HUES48 (cell line): ENCODE measurements around the gene GK.
"Not testable (repeated sequence)": the region's sequence is repeated elsewhere in the genome, so short reads cannot be mapped to it uniquely, and the experiment has no call there.

Source experiments
- H3K27ac ChIP-seq: one replicate; pipeline ENCODE4 v1.7.0; 2013; ENCODE audit warnings: low read depth, low read length, inconsistent platforms
- H3K27me3 ChIP-seq: 2 replicates; pipeline ENCODE4 v1.6.1; 2013; ENCODE audit warnings: mild to moderate bottlenecking, low read length; ENCODE audit not compliant: control insufficient read depth, insufficient read depth
- H3K36me3 ChIP-seq: 2 replicates; pipeline ENCODE4 v1.6.1; 2013; ENCODE audit warnings: low read length; ENCODE audit not compliant: control insufficient read depth, insufficient read depth
- H3K4me1 ChIP-seq: 2 replicates; pipeline ENCODE4 v1.6.1; 2013; ENCODE audit warnings: mild to moderate bottlenecking, low read length; ENCODE audit not compliant: control insufficient read depth, insufficient read depth
- H3K4me3 ChIP-seq: 2 replicates; pipeline ENCODE4 v1.5.1; 2013; ENCODE audit warnings: mild to moderate bottlenecking, low read depth, low read length
- H3K9ac ChIP-seq: 2 replicates; pipeline ENCODE4 v1.6.1; 2013; ENCODE audit warnings: mild to moderate bottlenecking, low read depth, low read length, moderate library complexity
- H3K9me3 ChIP-seq: 2 replicates; pipeline ENCODE4 v1.6.1; 2013; ENCODE audit warnings: low read length; ENCODE audit not compliant: control insufficient read depth, insufficient read depth

GK gene

DNA sequence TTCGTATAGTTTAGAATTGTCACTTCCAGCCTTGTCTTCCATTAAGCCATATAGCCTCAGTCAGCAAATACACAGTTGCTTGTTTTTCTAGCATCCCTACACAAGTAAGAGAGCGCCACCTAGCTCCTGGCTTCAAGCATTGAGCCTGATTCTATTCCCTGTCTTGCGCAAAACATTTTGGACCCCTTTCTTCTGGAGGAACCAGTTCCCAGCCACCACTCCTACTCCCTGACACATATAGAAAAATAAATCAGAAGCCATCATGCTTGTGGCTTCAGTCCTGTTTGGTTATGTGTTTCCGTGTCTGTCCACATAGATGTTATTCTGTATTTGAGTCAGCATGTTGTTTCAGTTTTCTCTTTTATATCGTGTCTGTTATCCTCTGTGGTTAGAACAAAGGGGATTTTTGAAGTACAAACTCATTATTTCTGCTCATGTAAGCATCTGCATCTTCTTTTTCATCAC is 59.9 kb downstream of the GK start:
- Histone ChIP-seq H3K4me3 (no peak overlapping the region), H3K27ac (no peak overlapping the region), H3K27me3 (no peaks in the 10 kb centered on the region), H3K9ac (no peak overlapping the region), H3K36me3 (no peaks in the 10 kb centered on the region), H3K9me3 (no peaks in the 10 kb centered on the region), H3K4me1 (no peaks in the 10 kb centered on the region)

DNA sequence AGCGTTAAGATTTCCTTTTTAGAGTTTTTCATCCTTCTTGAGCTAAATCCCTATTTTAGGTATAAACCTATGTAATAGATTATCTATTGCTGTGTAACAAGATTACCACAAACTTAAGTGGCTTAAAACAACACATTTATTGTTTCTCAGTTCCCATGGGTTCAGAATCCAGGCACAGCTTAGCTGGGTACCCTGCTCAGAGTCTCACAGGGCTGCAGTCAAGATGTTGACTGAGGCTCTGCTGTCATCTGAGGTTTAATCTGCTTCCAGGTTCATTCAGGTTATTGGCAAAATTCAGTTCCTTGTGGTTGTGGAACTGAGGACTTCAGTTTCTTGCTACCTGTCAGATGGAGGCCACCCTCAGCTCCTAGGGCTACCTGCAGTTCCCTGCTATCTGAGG is 60.9 kb downstream of the GK start:
- no peak overlapping the region for H3K27ac ChIP-seq

DNA sequence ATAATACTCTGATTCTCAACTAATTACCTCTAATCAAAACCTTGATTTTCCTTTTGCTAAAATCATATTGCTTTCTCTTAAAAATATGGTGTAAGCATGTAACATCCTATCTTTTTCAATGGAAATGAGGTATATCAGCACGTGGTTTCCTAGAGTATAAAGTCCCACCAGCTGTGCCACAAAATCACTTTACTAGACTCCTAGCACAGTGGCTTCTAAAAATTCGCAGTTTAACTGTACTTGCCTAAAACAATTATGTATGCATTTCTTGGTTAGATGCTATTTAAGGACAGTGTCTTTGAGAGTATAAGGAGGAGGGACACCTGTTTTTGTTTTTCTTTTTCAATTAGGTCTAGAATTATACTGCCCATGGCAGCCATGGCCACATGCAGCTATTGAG is 62.8 kb downstream of the GK start:
- H3K9me3 ChIP-seq: no peaks in the 10 kb centered on the region
- no peak overlapping the region for H3K9ac ChIP-seq
- no peak overlapping the region for H3K27ac ChIP-seq

More for the DNA sequence above, 60.9 kb downstream of the GK start:
- Histone ChIP-seq H3K36me3 (no peaks in the 10 kb centered on the region), H3K9ac (no peak overlapping the region), H3K4me1 (no peaks in the 10 kb centered on the region), H3K27me3 (no peaks in the 10 kb centered on the region), H3K4me3 (no peak overlapping the region), H3K9me3 (no peaks in the 10 kb centered on the region)

DNA sequence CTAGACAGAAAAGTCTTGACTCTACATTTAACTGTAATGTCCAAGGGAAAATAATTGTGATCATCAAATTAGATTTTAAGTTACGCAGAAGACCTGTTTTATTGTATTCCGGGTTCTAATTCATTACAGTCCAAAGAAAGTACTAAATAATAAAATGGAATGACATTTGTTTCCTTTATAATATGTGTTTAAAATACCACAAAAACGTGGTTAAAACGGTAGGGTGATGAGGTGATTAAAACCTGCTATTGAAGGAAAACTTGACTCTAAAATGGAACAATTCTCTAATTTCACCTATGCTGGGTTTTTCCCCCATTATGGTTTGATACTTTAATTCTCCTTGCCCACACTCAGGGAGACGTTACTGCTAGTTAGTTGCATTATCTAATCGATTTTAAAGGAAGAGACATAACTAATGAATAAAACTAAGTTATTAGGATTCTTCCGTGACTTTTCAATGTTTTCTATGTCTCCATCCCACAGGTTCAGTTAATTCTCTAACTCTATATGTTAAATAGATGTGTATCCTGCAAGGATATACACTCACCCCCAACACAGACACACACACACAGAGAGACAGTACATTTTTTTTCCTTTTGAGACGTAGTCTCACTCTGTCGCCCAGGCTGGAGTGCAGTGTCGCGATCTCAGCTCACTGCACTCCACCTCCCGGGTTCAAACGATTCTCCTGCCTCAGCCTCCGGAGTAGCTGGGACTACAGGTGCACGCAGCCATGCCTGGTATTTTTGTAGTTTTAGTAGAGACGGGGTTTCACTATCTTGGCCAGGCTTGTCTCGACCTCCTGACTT is 80.8 kb downstream of the GK start:
- Histone ChIP-seq H3K36me3 (no peaks in the 10 kb centered on the region), H3K27ac (no peak overlapping the region), H3K27me3 (no peaks in the 10 kb centered on the region), H3K9me3 (no peaks in the 10 kb centered on the region), H3K4me3 (no peak overlapping the region), H3K4me1 (no peaks in the 10 kb centered on the region), H3K9ac (no peak overlapping the region)

More for the DNA sequence above, 62.8 kb downstream of the GK start:
- Histone ChIP-seq H3K36me3 (no peaks in the 10 kb centered on the region), H3K4me1 (no peaks in the 10 kb centered on the region), H3K27me3 (no peaks in the 10 kb centered on the region), H3K4me3 (no peak overlapping the region)

DNA sequence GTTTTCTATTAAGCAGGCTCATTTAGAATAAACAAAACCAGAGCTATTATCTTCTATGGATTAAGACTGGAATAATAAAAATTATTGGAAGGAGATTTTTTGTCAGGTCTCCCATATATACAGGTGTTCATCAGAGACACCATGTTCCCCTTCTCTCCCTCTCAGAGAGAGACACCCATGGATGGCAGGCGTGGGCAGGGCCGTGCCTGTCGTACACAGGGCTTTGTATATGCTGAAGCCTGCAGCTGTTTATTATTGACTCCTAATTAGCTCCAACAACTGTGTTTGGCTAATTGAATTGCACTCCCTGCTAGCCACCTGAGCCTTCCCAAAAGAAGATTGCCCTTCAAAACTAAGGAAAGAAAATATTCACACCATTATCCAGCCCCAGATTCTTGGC is 81.6 kb downstream of the GK start:
- Histone ChIP-seq H3K27ac (no peak overlapping the region), H3K4me1 (no peaks in the 10 kb centered on the region), H3K27me3 (no peaks in the 10 kb centered on the region), H3K36me3 (no peaks in the 10 kb centered on the region), H3K9me3 (no peaks in the 10 kb centered on the region), H3K9ac (no peak overlapping the region), H3K4me3 (no peak overlapping the region)

DNA sequence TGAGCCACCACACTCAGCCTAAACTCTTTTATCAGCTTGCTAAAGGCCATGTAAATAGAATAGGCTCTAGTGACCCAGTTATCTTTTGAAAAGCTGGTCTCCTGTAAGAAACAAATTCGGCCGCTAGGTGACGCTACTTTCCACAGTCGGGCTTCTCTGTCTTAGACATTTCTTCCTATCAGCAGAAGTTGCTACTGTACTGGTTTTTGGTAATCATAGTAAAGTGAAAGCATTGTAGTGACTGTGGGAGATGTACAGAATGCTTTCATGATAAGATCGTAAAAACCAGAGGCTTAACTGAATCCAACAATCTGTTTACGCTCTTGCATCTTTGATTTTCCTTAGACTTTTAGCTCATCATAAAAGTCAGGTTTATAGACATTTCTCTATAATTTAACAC is 82.6 kb downstream of the GK start:
- Histone ChIP-seq H3K4me3 (no peak overlapping the region), H3K27me3 (no peaks in the 10 kb centered on the region), H3K36me3 (no peaks in the 10 kb centered on the region), H3K4me1 (0 out of 2 replicates have a peak, but pooled peaks cover under 1% of the 10 kb centered on the region), H3K27ac (no peak overlapping the region), H3K9ac (no peak overlapping the region), H3K9me3 (no peaks in the 10 kb centered on the region)

DNA sequence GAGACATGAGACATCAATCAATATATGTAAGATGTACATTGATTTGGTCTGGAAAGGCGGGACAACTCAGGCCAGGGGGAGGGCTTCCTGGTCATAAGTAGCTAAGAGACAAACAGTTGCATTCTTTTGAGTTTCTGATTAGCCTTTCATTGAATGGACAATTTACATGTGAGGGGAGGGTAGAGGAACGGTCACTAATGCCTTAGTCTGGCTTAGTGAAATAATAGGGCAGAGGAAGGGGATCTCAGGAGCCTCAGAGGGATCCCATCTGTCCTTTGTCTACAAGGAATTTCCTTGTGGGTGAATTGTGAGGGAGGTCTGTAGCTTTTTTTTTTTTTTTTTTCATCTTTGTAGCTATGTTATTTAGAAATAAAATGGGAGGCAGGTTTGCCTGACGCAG is 88.3 kb downstream of the GK start:
- H3K36me3 ChIP-seq: no peaks in the 10 kb centered on the region
- H3K27ac ChIP-seq: no peak overlapping the region
- H3K9ac ChIP-seq: no peak overlapping the region
- H3K4me1 ChIP-seq: peaks cover 7% of the 10 kb centered on the region; the same call in 1 of the 2 replicates
- H3K9me3 ChIP-seq: no peaks in the 10 kb centered on the region
- H3K27me3 ChIP-seq: no peaks in the 10 kb centered on the region
- no peak overlapping the region for H3K4me3 ChIP-seq

DNA sequence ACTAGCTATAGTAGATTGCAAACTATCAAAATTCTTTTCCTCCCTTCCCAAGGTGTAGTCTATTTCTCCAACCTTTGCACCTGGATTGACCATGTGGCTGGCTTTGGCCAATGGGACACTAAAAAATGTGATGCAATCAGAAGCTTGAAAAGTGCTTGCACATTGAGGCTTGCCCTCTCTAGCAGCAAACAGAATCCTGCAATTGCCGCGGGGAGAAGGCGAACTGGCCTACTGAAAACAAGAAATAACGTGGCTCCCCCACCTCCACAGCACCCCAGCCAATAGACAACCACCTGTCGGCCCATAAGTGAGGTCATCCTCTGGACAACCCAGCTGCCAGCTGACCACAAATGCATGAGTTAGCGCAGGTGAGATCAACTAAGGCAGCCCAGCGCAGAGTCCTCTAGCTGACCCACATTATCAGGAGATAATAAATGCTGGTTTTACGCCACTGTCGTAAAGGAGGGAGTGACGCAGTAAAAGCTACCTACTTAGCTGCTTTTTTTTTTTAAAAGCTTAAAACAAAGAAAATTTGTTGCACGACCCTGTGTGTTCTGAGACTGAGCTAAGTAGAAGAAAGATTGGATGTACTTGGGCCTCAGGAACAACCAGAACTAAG is 95.2 kb downstream of the GK start:
- Histone ChIP-seq H3K9ac (no peak overlapping the region), H3K4me3 (no peak overlapping the region), H3K9me3 (no peaks in the 10 kb centered on the region), H3K4me1 (no peaks in the 10 kb centered on the region), H3K27me3 (no peaks in the 10 kb centered on the region), H3K36me3 (no peaks in the 10 kb centered on the region), H3K27ac (no peak overlapping the region)

DNA sequence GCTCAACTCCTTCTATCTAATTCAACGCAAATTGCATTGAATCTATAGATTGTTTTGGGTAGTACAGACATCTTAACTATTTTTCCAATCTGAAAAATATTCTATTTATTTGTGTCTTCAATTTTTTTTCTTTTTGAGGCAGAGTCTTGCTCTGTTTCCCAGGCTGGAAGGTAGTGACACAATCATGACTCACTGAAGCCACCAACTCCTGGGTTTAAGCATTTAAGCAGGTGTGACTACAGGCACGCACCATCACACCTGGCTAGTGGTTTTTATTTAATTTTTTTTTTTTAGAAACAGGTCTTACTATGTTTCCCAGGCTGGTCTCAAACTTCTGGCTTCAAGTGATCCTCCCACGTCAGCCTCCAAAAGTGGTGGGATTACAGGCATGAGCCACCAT is 98.3 kb downstream of the GK start:
- no peak overlapping the region for H3K27ac ChIP-seq
- no peak overlapping the region for H3K4me3 ChIP-seq
- no peaks in the 10 kb centered on the region for H3K36me3 ChIP-seq
- no peak overlapping the region for H3K9ac ChIP-seq
- no peaks in the 10 kb centered on the region for H3K27me3 ChIP-seq
- no peaks in the 10 kb centered on the region for H3K4me1 ChIP-seq
- no peaks in the 10 kb centered on the region for H3K9me3 ChIP-seq

DNA sequence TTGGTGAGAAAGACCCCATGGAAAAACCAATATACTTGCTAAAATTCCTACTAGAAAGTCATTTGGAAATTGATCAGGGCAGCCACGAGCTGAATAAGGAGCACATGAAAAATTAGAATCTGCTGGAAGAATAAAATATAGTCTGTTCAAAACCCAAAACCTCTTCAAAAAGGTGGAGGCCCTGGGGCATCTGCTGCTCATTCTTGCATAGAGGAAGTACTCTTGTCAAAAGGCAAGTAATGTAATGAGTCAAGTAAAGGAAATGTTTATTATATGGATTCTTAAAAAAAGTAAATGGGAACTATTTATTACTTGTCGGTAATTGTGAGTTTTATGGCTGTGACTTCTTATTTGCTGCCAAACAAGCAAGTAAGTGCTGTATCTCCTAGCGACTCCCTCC is 109.5 kb downstream of the GK start:
- Histone ChIP-seq H3K27ac (no peak overlapping the region), H3K36me3 (no peaks in the 10 kb centered on the region), H3K4me1 (no peaks in the 10 kb centered on the region), H3K9me3 (no peaks in the 10 kb centered on the region), H3K27me3 (no peaks in the 10 kb centered on the region), H3K9ac (no peak overlapping the region), H3K4me3 (no peak overlapping the region)

DNA sequence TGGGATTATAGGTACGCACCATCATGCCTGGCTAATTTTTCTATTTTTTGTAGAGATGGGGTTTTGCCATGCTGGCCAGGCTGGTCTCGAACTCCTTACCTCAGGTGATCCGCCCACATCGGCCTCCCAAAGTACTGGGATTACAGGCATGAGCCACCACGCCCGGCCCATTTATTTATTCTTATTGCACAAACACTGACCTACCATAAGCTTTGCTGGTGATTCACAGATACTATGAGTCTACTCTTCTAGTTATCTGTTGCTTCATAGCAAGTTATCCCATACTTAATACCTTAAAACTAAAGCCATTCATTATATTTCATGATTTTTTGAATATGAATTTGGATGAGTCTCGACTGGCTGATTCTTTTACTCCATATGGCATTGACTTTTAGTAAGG is 120.5 kb downstream of the GK start:
- not testable (repeated sequence) for H3K36me3 ChIP-seq, H3K27me3 ChIP-seq

More for the DNA sequence above, 120.5 kb downstream of the GK start:
- H3K4me1 ChIP-seq, H3K4me3 ChIP-seq, H3K27ac ChIP-seq, H3K9me3 ChIP-seq, H3K9ac ChIP-seq: not testable (repeated sequence)
